CD4-positive, alpha-beta T cell treated with Interleukin-21 for 1 hour (primary cell): ENCODE data around the gene ATP5PB.

Experiments
- DNase-seq: peaks from one replicate; pipeline ENCODE4 v3.0.0-alpha.2; 2020

Gene ATP5PB

GRCh38 chr1:111509997-111510375 lies 60.7 kb downstream of the ATP5PB start:
- DNase-seq = no peak

- DNase-seq = peak; percentile 46
Measured at GRCh38 chr1:111511370-111511769, 62.1 kb downstream of the ATP5PB start.
